ENCODE results near the gene APCDD1L.

GRCh38 chr20:58452667-58453255 lies 62.4 kb downstream of the APCDD1L start:
- no peak for TF ChIP-seq SP1 (CRISPR knock-in tag; conservative IDR thresholded peaks at IDR 0.05)
- no peak for TF ChIP-seq CTCF (IDR thresholded peaks at IDR 0.05)
- no peak for TF ChIP-seq HMGXB4 (CRISPR knock-in tag; IDR thresholded peaks at IDR 0.05)
- TF ChIP-seq TCF7 (CRISPR knock-in tag; IDR thresholded peaks at IDR 0.05; ENCODE audit: low read depth), result no peak
- no peak for TF ChIP-seq ELF4 (CRISPR knock-in tag; IDR thresholded peaks at IDR 0.05; ENCODE audit: low read depth)
- TF ChIP-seq MAX (CRISPR knock-in tag; IDR thresholded peaks at IDR 0.05), result no peak
- TF ChIP-seq ESRRA (CRISPR knock-in tag; IDR thresholded peaks at IDR 0.05; ENCODE audit: borderline replicate concordance), result no peak
- TF ChIP-seq MLX (CRISPR knock-in tag; IDR thresholded peaks at IDR 0.05), result no peak
- no peak for TF ChIP-seq ETV6 (CRISPR knock-in tag; IDR thresholded peaks at IDR 0.05)
- TF ChIP-seq TEAD1 (CRISPR knock-in tag; IDR thresholded peaks at IDR 0.05), result no peak
